CD4-positive, alpha-beta T cell (primary cell): ENCODE data around the gene ARMH3. TPM values are rescaled to one million over a fixed set of nuclear protein-coding genes. Genes with fewer than 3 reads are reported as not detected.
"Not testable (repeated sequence)": the region's sequence is repeated elsewhere in the genome, so short reads cannot be mapped to it uniquely, and the experiment has no call there.

Experiments
- ATAC-seq: fragments of 200-7000 bp; cut with Tn5 transposase; one replicate; pipeline ENCODE4 v1.10.0; 2022; ENCODE audit warnings: mild to moderate bottlenecking; ENCODE audit not compliant: poor library complexity
- CTCF ChIA-PET: fragments of 350-600 bp; sonication (Branson Sonifier 250); formaldehyde crosslinking; loops from one replicate; lab custom pipeline; 2021; ENCODE audit warnings: antibody characterized with exemption, inconsistent platforms; lab: Charles Lee
- POLR2A ChIA-PET: fragments of 350-600 bp; sonication (Branson Sonifier 250); formaldehyde crosslinking; loops from one replicate; lab custom pipeline; 2021; ENCODE audit warnings: antibody characterized with exemption, inconsistent platforms; lab: Charles Lee
- DNase-seq, 14 experiments: peaks; one replicate each; pipeline ENCODE4 v3.0.0-alpha.2; 2013 to 2020; ENCODE audit warnings: mixed read lengths in 2 of 14
- H3K27ac ChIP-seq, 2 donors: one replicate each; pipeline versions ENCODE4 v1.5.1 to v1.7.0; 2013; ENCODE audit warnings: low read length in 2 of 2, low read depth in 1 of 2, mild to moderate bottlenecking in 1 of 2
- H3K27me3 ChIP-seq, 2 experiments: 1 replicate in 1 of 2; 2 replicates in 1 of 2; pipeline versions ENCODE4 v1.6.1 to v1.7.0; 2013; ENCODE audit warnings: low read length in 2 of 2, control low read depth in 1 of 2, mild to moderate bottlenecking in 1 of 2, moderate library complexity in 1 of 2; ENCODE audit not compliant: insufficient read depth in 2 of 2, control insufficient read depth in 1 of 2
- H3K36me3 ChIP-seq: one replicate; pipeline ENCODE4 v1.6.1; 2013; ENCODE audit warnings: low read length, control low read depth; ENCODE audit not compliant: insufficient read depth
- H3K4me1 ChIP-seq: one replicate; pipeline ENCODE4 v1.6.1; 2013; ENCODE audit warnings: low read length, control low read depth; ENCODE audit not compliant: insufficient read depth
- H3K4me3 ChIP-seq: one replicate; pipeline ENCODE4 v1.5.1; 2013; ENCODE audit warnings: mild to moderate bottlenecking, low read length, moderate library complexity
- H3K9me3 ChIP-seq, 2 experiments: 1 replicate in 1 of 2; 2 replicates in 1 of 2; pipeline versions ENCODE4 v1.6.1 to v1.7.0; 2013; ENCODE audit warnings: low read length in 2 of 2, mild to moderate bottlenecking in 2 of 2, control low read depth in 1 of 2, moderate library complexity in 1 of 2; ENCODE audit not compliant: control insufficient read depth in 1 of 2, insufficient read depth in 1 of 2
- H3K27ac Mint-ChIP-seq: one replicate; pipeline ENCODE4 v1.8.0; 2020; ENCODE audit warnings: mixed read lengths
- H3K27me3 Mint-ChIP-seq: one replicate; pipeline ENCODE4 v1.8.0; 2021; ENCODE audit warnings: mixed read lengths
- H3K36me3 Mint-ChIP-seq: one replicate; pipeline ENCODE4 v1.8.0; 2021; ENCODE audit warnings: low read depth, mixed read lengths
- H3K4me1 Mint-ChIP-seq: one replicate; pipeline ENCODE4 v1.8.0; 2021; ENCODE audit warnings: low read depth, mixed read lengths
- H3K4me3 Mint-ChIP-seq: one replicate; pipeline ENCODE4 v1.8.0; 2020; ENCODE audit warnings: mild to moderate bottlenecking, mixed read lengths
- H3K9me3 Mint-ChIP-seq: one replicate; pipeline ENCODE4 v1.8.0; 2020; ENCODE audit warnings: mixed read lengths
- CTCF ChIP-seq: fragments of 200-600 bp; IDR thresholded peaks from one replicate; pipeline ENCODE4 v1.8.0; 2022; ENCODE audit warnings: antibody characterized with exemption, mild to moderate bottlenecking
- intact Hi-C, 2 experiments: fragments of 100-400 bp; cut with DNase I in 1 of 2; cut with micrococcal nuclease in 1 of 2; formaldehyde crosslinking; loops; one replicate each; pipeline versions ENCODE4 v1.15.1 to v1.9.0; 2023 to 2025; cut with DNase I, micrococcal nuclease
- total RNA-seq, 174 experiments: library from RNA in 2 of 174; stranded (reverse) in 2 of 174; gene quantifications; one replicate each; pipeline ENCODE4 v1.2.3 and lab custom pipeline; 2021 to 2026

ARMH3 gene
- total RNA-seq, 2 experiments from 2014 or later = 17.7 to 18.9 TPM

GRCh38 chr10:102064868-102065560 lies 9.0 kb upstream of the ARMH3 start, which contains the start of gene HPS6:
Gene HPS6 (plus strand): TSS chr10:102065349. CDS start chr10:102065475, 126 bp downstream.
- peaks cover 39% of the 10 kb centered on the region for H3K4me1 ChIP-seq
- peak; percentile 96 for ATAC-seq
- peak within 1 kb of the TSS; percentile 77 to 82 for H3K27ac ChIP-seq
- H3K9me3 Mint-ChIP-seq = no peaks in the 10 kb centered on the region
- intact Hi-C loops = loop anchor here (1.0 to 10.0 kb wide), 5 partner anchors 9 to 680 kb away; partner anchors contain the start of genes ARMH3 (in 1 of the 2) and WBP1L (in 1 of the 2)
- peaks cover 3% of the 10 kb centered on the region for H3K36me3 Mint-ChIP-seq
- ChIA-PET POLR2A (interaction anchor here (0.8 to 1.4 kb wide), 5 partner anchors 10 to 87 kb away, joined by 3 to 10 read pairs (median 3); partner anchors contain the start of gene NOLC1), CTCF (interaction anchor here (0.9 kb wide), 1 partner anchor 13 kb away, joined by 4 read pairs; no protein-coding TSS in a partner anchor)
- no peaks in the 10 kb centered on the region for H3K27me3 Mint-ChIP-seq
- no peaks in the 10 kb centered on the region for H3K9me3 ChIP-seq
- peak within 1 kb of the TSS; percentile 92 for H3K4me3 Mint-ChIP-seq
- TF ChIP-seq CTCF = no peak
- H3K27me3 ChIP-seq = no peaks in the 10 kb centered on the region
- H3K4me1 Mint-ChIP-seq = peaks cover 23% of the 10 kb centered on the region
- DNase-seq = peak; percentile 70 to 95 (median 88)
- peak within 1 kb of the TSS; percentile 60 for H3K4me3 ChIP-seq
- peak within 1 kb of the TSS; percentile 89 for H3K27ac Mint-ChIP-seq
- peaks cover 19% of the 10 kb centered on the region for H3K36me3 ChIP-seq

GRCh38 chr10:102064503-102064867 lies 8.5 kb upstream of the ARMH3 start:
- Mint-ChIP-seq H3K27ac (peak overlapping the region; percentile 89), H3K27me3 (no peaks in the 10 kb centered on the region), H3K9me3 (no peaks in the 10 kb centered on the region), H3K36me3 (peaks cover 3% of the 10 kb centered on the region), H3K4me3 (peak overlapping the region; percentile 92), H3K4me1 (peaks cover 23% of the 10 kb centered on the region)
- no peak for DNase-seq
- Histone ChIP-seq H3K4me3 (peak overlapping the region; percentile 60), H3K27ac (peak overlapping the region; percentile 77 to 82), H3K27me3 (no peaks in the 10 kb centered on the region), H3K36me3 (peaks cover 19% of the 10 kb centered on the region), H3K9me3 (no peaks in the 10 kb centered on the region), H3K4me1 (peaks cover 39% of the 10 kb centered on the region)
- intact Hi-C loops = loop anchor here in 1 of 2 experiments (1.0 to 10.0 kb wide), 3 partner anchors 8 to 680 kb away; partner anchors contain the start of genes ARMH3 and WBP1L
- POLR2A ChIA-PET = no interaction called here
- no peak for TF ChIP-seq CTCF
- ATAC-seq = no peak
- CTCF ChIA-PET = no interaction called here

GRCh38 chr10:102059987-102060386 lies 4.0 kb upstream of the ARMH3 start:
- CTCF ChIA-PET = interaction anchor here (0.6 to 0.7 kb wide), 2 partner anchors 280 to 1824 kb away, joined by 3 read pairs; no protein-coding TSS in a partner anchor
- Mint-ChIP-seq H3K27ac (no peak overlapping the region), H3K27me3 (no peaks in the 10 kb centered on the region), H3K4me1 (peaks cover 29% of the 10 kb centered on the region), H3K4me3 (peak overlapping the region; percentile 48), H3K9me3 (no peaks in the 10 kb centered on the region), H3K36me3 (peaks cover 12% of the 10 kb centered on the region)
- H3K9me3 ChIP-seq = no peaks in the 10 kb centered on the region
- POLR2A ChIA-PET = no interaction called here
- ATAC-seq = no peak
- H3K4me3 ChIP-seq = no peak overlapping the region
- intact Hi-C loops = loop anchor here (5.0 to 10.0 kb wide), 6 partner anchors 228 to 795 kb away; partner anchors contain the start of genes BORCS7 (in 1 of the 2), BTRC (in 1 of the 2), NPM3 (in 1 of the 2) and OGA (in 1 of the 2)
- H3K27ac ChIP-seq = no peak overlapping the region
- no peak for TF ChIP-seq CTCF
- peaks cover 23% of the 10 kb centered on the region for H3K4me1 ChIP-seq
- no peaks in the 10 kb centered on the region for H3K36me3 ChIP-seq
- DNase-seq = no peak
- H3K27me3 ChIP-seq = no peaks in the 10 kb centered on the region

GRCh38 chr10:102054881-102055646 lies 909 bp downstream of the ARMH3 start:
- Mint-ChIP-seq H3K4me3 (peak overlapping the region; percentile 96), H3K27ac (peak overlapping the region; percentile 87), H3K4me1 (peaks cover 45% of the 10 kb centered on the region)
- H3K36me3 ChIP-seq, H3K27me3 ChIP-seq, H3K27me3 Mint-ChIP-seq, H3K9me3 ChIP-seq, DNase-seq, H3K36me3 Mint-ChIP-seq, H3K9me3 Mint-ChIP-seq, ATAC-seq: not testable (repeated sequence)
- ChIA-PET CTCF (interaction anchor here (0.9 to 1.0 kb wide), 2 partner anchors 45 to 214 kb away, joined by 3 read pairs; no protein-coding TSS in a partner anchor), POLR2A (interaction anchor here (0.9 to 1.8 kb wide), 10 partner anchors 11 to 237 kb away, joined by 3 to 10 read pairs (median 6); partner anchors contain the start of genes HPS6, LDB1, NOLC1 and OGA)
- Histone ChIP-seq H3K4me1 (peaks cover 51% of the 10 kb centered on the region), H3K27ac (peak overlapping the region; percentile 70 to 83), H3K4me3 (peak overlapping the region; percentile 84)
- intact Hi-C loops = loop anchor here (5.0 to 10.0 kb wide), 5 partner anchors 223 to 800 kb away; partner anchors contain the start of genes BORCS7 (in 1 of the 2), BTRC (in 1 of the 2), NPM3 (in 1 of the 2) and OGA (in 1 of the 2)
